GM19452 (cell line): ENCODE results near the gene KLK2.
"Not testable (repeated sequence)": the region's sequence is repeated elsewhere in the genome, so short reads cannot be mapped to it uniquely, and the experiment has no call there.

ENCODE experiments used
- ATAC-seq: cut with Tn5 transposase; IDR thresholded peaks from one replicate; pipeline ENCODE4 v1.9.1; 2021; ENCODE audit not compliant: unreplicated experiment

The KLK2 gene

DNA sequence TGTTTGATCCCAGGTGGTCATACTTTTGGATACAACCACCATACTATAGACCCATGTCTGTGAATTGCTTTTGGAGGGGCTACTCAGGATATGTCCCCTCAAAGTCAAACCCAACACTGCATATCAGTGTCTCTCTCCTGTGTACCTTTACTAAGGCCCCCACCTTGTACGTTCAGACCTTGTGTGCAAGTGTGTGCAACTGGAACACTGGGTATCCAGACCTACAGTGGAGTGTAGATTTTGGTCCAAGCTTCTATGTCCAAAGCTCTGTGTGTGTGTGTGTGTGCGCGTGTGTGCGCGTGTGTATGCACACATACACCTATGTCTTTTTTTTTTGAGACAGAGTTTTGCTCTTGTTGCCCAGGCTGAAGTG is 18.0 kb downstream of the KLK2 start:
- ATAC-seq: no peak

DNA sequence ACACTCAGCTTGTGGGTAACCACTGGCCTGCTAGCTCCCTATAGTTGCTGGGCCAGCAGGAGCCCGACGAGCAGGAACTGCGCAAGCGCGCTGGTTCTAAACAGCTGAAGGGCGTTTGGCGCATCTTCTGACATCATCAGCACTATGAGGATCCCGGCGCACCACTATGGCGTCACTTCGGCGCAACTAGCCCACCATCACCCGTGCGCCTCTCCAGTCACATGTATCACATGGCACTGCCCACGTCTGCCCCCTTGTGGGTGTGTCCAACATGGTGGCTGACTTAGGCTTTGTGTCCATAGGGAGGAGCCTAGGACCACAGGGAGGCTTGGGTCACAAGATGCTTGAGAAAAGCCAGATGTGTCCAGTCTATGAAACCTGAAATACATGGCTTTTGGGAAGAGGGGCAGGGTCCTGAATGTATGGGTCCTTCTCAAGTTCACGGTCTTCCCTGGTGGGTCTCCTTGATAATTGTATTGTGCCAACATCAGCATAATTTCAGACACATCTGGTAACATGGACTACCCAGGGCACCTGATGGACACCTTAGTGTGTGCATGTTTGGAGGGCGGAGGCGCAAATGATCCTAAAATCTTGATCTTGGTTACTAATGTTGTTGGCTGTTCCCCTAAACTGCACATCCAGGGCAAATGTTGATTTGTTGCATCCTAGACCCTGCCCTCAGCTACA is 20.0 kb downstream of the KLK2 start:
- ATAC-seq: no peak

DNA sequence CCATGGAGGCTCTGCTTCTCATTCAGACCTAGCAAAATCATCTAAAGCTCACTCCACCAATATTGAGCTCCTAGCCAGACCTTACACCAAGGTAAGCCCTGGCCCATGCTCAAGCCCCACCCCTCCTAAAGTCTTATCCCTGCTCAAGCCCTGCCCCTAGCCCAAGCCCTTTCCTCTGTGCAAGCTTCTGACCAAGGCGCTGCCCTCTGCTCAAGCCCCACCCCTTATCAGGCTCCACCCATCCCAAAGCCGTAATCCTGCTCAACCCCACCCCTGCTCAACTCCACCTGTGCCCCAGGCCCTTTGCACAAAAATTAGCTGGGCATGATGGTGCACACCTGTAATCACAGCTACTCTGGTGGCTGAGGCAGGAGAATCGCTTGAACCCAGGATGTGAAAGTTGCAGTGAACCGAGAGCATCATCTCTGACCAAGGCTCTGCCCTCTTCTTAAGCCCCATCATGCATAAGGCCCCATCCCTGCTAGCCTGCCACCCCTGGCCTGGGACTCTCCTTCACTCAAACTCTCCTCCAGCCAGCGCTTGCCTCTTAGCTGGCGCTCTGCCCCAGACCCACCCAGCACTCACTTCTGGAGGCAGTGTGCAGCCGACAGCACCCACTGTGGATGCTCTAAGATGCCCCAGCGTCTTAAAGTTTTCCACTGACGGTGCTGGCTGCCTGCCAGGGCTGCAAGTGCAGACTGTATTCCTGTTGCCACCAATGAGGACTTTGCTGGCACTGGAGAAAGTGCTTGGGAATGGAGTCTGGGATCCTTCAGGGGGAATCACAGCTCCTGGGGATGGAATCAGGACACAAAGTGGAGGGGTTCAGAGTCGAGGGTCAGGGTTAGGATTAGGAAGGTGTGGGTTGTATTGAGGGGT is 21.5 kb downstream of the KLK2 start:
- no peak for ATAC-seq

DNA sequence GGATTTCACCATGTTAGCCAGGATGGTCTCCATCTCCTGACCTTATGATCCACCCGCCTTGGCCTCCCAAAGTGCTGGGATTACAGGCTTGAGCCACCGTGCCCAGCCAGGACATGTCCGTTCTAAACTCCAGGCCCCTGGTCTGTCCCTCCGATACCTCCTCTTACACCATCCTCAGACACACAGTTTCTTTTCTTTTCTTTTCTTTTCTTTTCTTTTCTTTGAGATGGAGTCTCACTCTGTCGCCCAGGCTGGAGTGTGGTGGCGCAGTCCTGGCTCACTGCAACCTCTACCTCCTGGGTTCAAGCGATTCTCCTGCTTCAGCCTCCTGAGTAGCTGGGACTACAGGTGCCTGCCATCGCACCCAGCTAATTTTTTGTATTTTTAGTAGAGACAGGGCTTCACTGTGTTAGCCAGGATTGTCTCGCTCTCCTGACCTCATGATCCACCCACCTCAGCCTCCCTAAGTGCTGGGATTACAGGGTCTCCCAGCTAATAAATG is 22.9 kb downstream of the KLK2 start:
- ATAC-seq: not testable (repeated sequence)

DNA sequence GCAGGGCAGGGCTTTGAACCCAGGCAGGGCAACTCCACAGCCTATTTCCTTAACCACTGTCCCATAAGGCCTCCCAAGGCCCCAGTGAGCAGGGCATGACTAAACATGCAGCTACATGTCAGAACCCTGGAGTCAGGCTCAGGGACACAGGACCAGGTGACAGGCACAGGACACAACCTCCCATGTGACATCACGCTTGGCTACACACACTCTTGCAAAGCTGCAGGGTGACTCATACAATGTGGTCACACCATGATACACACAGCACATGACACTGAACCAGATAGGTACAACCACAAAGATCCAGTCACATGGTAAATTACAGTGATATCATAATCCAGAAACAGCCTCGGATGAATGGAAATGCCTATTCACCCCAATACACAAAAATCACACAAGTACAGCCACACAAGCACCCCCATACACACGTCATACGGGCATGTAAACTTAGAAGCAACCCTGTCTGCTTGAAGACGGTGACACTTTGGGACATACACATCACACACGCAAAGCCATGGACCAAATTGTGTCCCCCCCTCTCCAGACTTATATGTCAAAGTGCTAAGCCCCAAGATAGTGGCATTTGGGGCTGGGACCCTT is 23.5 kb downstream of the KLK2 start:
- ATAC-seq: peak; percentile 77

DNA sequence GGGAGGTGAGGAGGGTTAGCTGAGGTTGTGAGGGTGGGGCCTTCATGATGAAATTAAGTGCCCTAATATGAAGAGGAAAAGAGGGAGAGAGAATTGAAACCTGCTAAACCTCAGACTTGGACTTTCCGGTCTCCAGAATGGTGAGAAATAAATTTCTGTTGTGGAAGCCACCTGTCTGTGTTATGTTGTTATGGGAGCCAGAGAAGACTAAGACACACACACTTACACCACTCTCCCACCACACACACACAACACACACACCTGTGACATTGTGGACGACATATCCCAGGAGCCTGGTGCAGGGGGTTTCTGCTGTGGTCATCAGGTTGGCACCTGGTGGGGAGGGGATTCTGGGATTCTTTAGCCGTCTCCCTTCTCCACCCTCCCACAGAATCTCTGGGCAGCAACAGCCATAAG is 24.0 kb downstream of the KLK2 start:
- peak; percentile 8 for ATAC-seq

DNA sequence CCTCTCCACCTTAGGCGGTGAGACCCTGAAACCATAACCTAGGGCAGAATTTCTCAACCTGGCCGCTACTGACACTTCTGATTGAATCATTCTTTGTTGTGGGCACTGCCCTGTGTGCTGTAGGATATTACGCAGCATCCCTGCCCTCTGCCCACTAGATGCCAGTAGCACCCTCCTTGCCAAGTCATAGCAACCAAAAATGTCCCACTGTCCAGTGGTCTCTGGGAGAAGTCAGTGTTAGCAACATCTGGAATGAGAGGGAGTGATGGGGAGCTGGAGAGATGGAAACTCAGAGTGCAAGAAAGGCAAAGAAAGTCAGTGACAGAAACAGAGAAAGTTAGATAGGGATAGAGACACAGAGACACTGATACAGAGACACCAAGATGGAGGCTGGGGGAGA is 24.4 kb downstream of the KLK2 start:
- no peak for ATAC-seq

DNA sequence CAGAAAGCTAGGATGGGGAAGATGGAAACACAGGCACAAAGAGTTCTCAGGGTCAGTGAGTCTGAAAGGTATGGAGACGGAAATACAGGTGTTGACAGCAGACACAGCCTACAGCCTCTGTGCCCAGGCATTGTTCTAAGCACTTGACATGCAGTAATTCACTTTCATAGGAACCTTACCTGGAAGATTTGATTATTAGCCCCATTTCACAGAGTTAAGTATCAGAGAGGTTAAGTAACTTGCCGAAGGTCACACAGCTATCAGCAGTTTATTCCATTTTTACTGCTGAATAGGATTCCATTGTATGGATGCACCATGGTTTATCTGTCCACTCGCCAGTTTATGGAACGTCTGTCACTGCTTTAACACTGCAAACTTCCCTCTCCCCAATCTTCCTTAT is 24.8 kb downstream of the KLK2 start:
- no peak for ATAC-seq

DNA sequence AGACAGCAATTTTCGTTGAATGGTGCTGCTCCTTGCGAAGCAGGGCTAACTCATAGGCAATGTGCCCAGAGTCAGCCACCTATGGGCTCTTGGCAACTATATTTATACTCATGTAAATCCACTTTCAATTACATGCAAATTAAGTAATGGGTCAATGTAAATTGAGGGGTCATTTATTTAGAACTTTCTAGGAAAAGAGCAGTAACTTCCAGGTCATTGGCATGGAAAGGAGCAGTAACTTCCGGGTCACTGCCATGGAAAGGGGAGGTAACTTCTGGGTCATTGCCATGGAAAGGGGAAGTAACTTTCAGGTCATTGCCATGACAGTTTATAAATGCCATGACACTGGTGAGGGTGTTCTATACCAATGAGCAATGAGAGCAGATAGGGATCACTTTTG is 26.3 kb downstream of the KLK2 start:
- no peak for ATAC-seq

DNA sequence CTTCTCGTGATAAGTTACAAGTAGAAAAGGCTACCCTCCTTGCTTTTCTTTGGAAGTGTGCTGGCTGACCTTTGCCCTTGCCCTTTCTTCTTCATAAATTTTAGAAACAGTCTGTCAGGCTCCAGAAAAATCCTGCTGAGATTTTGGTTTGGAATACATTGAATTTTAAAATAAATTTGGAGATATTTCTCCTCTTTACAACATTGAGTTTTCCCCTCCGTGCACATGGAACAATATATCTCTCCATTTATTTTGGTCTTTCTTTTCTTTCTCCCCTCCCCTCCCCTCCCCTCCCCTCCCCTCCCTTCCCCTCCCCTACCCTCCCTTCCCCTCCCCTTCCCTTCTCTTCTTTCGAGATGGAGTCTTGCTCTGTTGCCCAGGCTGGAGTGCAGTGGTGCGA is 29.4 kb downstream of the KLK2 start:
- no peak for ATAC-seq

DNA sequence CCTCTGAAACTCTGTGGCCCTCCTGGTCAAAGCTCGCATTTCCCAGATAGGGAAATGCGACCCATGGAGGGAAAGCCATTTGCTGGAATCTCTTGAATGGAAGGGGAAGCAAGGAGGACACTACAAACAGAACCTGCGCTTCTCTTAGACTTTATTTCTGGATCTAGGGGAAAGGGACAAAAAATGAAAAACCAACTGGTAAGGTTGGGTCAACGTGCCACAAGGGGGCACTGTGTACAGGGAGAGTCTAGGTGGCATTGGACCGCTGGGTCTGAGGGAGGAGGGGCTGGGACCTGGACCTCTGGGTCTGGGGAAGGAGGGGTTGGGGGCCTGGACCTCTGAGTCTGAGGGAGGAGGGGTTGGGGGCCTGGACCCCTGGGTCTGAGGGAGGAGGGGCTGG is 33.0 kb downstream of the KLK2 start:
- ATAC-seq: no peak

DNA sequence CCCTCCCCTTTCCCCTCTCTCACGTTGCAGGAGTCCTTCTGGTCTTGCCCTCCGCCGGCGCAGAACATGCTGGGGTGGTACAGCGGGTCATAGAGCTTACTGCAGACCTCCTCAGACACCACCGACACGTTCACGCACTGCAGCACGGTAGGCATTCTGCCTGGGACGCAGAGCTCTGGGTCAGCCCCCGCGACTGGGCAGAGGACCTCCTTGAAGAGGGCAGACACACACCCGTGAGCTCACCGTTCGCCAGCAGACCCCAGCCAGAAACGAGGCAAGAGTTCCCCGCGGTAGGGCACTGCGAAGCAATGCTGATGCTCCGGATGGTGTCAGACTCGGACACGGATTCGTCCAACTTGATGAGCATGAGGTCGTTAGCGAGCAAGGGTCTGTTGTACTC is 35.1 kb downstream of the KLK2 start:
- ATAC-seq: no peak

DNA sequence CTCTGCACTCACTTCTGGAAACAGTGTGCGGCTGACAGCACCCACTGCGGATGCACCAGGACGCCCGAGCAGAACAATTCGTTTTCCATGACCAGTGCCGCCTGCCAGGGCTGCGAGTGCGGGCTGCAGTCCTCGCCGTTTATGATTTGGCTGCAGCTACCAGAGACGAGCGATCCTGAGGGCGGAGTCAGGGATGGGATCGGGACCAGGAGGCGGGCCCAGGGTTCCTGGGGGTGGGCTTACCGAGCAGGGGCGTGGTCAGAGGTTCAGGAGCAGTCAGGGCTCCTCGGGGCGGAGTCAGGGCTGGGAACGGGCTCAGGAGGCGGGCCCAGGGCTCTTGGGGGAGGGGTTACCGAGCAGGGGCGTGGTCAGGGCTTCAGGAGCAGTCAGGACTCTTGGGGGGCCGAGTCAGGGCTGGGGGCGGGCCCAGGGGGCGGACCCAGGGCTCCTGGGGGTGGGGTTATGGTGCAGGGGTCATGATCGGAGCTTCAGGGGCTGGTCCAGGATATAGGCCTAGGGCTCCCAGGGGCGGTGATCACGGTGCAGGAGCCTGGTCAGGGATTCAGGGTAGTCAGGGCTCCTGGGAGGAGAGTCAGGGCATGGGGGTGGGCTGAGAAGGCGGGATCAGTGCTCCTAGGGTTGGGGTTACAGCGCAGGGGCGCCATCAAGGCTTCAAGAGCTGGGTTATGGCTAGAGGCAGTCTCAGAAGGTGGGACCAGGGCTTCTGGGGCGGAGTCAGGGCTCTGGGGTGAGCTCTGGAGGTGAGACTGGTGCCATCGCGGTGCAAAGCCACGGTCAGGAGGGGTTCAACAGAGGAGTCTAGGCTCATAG is 36.2 kb downstream of the KLK2 start:
- no peak for ATAC-seq

DNA sequence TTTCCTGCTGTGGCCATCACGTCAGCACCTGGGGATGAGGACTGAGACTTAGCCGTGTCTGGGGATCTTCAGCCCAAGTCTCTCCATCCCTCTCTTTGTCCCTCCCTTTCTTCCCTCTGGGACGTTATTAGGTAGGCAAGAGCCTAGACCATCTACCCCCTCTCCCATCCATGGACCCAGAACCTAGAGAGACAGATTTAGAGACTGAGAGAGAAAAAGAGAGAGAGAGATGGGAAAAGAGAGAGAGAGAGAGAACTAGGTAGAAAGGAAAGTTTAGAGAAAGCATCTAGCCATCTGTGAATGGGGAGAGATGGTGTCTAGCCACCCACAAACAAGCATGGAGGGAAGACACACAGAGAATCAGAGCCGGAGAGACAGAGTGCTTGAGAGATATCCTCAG is 37.5 kb downstream of the KLK2 start:
- ATAC-seq: no peak

DNA sequence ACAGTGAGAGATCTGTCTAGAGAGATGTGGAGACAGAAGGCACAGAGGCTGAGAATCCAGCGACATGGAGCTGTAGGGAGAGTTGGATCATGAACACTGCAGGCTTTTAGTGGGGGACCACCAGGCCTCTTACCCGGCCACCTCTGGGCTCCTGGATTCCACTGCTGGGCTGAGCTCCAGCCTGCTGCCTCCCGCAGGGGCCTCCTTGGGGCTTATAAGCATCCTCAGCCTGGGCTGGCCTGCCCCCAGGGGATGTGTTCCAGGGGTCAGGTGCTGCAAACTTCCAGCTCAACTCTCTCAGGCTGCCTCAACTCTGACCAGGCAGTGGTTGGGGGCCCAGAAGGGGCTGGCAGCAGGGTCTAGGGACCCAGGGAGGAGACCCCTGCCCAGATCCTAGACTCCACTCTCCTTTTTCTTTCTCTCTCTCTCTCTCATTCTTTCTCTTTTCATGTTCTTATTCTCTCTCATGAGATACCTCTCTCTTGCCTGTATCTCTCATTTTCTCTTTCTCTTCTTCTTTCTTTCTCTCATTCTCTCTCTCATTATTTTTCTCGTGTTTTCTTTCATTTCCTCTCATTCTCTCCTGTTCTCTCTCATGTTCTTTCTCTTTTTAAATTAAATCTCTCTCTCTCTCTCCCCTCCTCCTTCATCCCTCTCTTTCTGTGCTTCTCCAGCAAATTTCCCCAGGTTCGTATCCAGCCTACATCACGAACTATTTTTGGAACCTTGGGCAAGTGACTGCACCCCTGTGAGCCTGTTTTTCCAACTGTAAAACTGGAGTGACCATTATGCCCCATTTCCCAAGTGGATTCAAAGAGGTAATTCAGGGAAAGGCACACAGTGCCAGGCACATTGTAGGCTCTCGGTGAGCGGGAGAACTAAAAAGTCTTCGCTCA is 38.2 kb downstream of the KLK2 start, which contains the start of gene KLK4:
Gene KLK4 (minus strand): TSS at position 190 of the 896 bp plus-strand sequence. CDS start 657 bp downstream, outside the sequence.
- no peak for ATAC-seq

DNA sequence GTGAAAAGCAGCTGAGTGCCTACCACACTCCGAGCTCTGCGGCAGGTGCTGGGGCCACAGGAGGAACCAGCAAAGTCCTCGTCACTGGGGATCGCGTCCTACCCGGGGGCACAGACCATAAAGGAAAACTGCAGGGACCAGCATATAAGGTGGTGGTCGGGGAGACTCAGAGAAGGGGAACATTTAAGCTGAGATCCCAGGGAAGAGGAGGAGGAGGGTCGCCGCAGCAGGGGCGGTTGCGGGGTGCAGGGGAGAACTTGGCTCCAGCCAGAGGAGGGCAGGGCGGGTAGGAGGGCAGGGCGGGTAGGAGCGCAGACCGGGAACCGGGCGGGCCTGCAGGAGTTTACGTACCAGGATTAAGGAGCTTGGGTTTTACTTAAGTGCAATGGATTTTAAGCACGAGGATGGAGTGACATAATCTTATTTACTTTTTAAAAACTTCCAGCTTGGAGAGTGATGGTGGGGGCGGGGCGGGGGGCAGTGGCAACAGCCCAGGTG is 38.9 kb downstream of the KLK2 start:
- no peak for ATAC-seq

DNA sequence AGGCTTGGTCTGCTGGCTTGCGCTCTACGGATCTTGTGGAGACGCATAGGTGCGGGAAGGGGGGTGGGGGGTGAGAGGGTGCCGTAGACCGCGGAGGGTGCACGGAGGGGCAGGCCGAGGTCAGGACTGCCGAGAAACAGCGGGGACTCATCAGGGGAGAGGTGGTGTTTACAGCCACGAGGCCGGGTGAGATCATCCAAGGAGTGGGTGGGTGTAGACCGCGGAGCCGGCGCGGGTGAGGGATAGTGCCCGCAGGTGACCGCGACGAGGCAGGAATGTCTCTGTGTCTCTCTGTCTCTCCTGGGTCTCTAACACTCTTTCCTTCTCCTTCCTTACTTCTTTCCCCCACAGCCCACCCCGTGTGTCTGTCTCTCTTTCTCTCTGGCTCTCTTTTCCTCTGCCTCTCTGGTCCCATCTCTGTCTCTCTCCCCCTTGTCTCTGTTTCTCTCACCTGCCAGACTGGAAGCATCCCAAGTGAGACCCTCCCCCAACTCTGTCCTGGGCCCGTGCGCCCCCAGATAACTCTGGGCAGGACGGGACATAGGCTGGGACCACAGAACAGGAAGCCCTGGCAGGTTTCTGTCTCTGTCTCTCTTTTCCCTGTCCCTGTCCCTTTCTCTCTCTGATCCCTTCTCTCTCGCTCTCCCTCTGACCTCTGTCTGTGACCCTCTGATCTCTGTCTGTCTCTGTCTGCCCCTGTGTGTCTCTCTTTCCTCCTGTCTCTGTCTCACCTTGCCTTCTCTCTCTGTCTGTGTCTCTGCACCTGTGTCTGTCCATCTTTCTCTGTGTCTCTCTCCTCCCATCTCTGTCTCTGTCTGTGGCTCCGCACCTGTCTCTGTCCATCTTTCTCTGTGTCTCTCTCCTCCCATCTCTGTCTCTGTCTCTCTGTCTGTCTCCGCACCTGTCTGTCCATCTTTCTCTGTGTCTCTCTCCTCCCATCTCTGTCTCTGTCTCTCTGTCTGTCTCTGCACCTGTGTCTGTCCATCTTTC is 39.8 kb downstream of the KLK2 start:
- no peak for ATAC-seq

DNA sequence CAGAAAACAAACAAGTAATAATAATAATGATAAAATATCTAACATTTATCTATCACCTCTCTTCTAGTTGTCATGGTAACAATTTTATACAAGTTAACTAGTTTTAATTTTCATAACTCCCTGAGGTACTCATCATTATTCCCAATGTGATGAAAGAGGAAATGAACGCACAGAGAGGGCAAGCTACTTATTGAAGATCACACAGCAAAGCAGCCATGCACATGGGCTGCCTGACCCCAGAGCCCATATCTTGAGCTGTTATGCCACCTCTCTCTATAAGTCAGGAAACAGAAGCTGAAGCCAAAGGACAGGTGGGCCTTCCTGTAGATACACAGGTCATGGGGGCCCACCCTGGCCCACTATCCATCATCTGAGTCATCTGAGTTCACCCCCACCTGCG is 42.8 kb downstream of the KLK2 start:
- ATAC-seq: no peak
